Renal cortex interstitium (tissue), 15 donors: ENCODE results near the gene PLAAT3. TPM values are rescaled to one million over a fixed set of nuclear protein-coding genes. Genes with fewer than 3 reads are reported as not detected.
"Not testable (repeated sequence)": the region's sequence is repeated elsewhere in the genome, so short reads cannot be mapped to it uniquely, and the experiment has no call there.

ENCODE experiments used
- DNase-seq, 11 donors: peaks; one replicate each; pipeline ENCODE4 v3.0.0-alpha.2; 2013; ENCODE audit warnings: low read depth in 9 of 11, low spot score in 4 of 11; ENCODE audit errors: extremely low read depth in 1 of 11
- long read RNA-seq, 16 experiments: transcript quantifications; one replicate each; lab custom pipeline, GENCODE V29; 2026
- polyA plus RNA-seq, 3 donors: library from polyadenylated mRNA; unstranded; fragments of 120-200 nt; gene quantifications; one replicate each; pipeline ENCODE4 v1.2.1, GENCODE V29; 2013; ENCODE audit not compliant: insufficient read length in 3 of 3

Gene PLAAT3
- polyA plus RNA-seq = 10 to 100 TPM; 17.0 to 22.2 (median 19.5) TPM
- long read RNA-seq, donor 1, transcript PLA2G16-201 (4 exons, 2,594 nt) = major isoform, 6 of 10 reads
- long read RNA-seq, donor 1, partial matches to known transcripts = 0 of 10 reads
- long read RNA-seq, donor 1, other reads (novel, unspliced or antisense) = 0 of 10 reads
- long read RNA-seq, donor 2, transcript PLA2G16-203 (5 exons, 1,099 nt) = major isoform, 5 of 7 reads
- long read RNA-seq, donor 2, partial matches to known transcripts = 0 of 7 reads
- long read RNA-seq, donor 2, other reads (novel, unspliced or antisense) = 0 of 7 reads
- long read RNA-seq, donor 3, transcript PLA2G16-203 (5 exons, 1,099 nt) = major isoform, 7 of 11 reads
- long read RNA-seq, donor 3, partial matches to known transcripts = 0 of 11 reads
- long read RNA-seq, donor 3, other reads (novel, unspliced or antisense) = 0 of 11 reads
- long read RNA-seq, donor 4, partial matches to known transcripts = 0 of 4 reads
- long read RNA-seq, donor 4, other reads (novel, unspliced or antisense) = 0 of 4 reads
- long read RNA-seq, donor 5 = 0 reads
- long read RNA-seq, donor 6, transcript PLA2G16-203 (5 exons, 1,099 nt) = major isoform, 7 of 8 reads
- long read RNA-seq, donor 6, partial matches to known transcripts = 0 of 8 reads
- long read RNA-seq, donor 6, other reads (novel, unspliced or antisense) = 0 of 8 reads
- long read RNA-seq, donor 7, transcript PLA2G16-203 (5 exons, 1,099 nt) = major isoform, 16 of 25 reads
- long read RNA-seq, donor 7, transcript PLA2G16-201 (4 exons, 2,594 nt) = minor isoform, 9 of 25 reads
- long read RNA-seq, donor 7, partial matches to known transcripts = 0 of 25 reads
- long read RNA-seq, donor 7, other reads (novel, unspliced or antisense) = 0 of 25 reads
- long read RNA-seq, donor 8, transcript PLA2G16-201 (4 exons, 2,594 nt) = minor isoform, 6 of 15 reads
- long read RNA-seq, donor 8, transcript PLA2G16-203 (5 exons, 1,099 nt) = major isoform, 9 of 15 reads
- long read RNA-seq, donor 8, partial matches to known transcripts = 0 of 15 reads
- long read RNA-seq, donor 8, other reads (novel, unspliced or antisense) = 0 of 15 reads
- long read RNA-seq, donor 9, transcript PLA2G16-203 (5 exons, 1,099 nt) = major isoform, 7 of 11 reads
- long read RNA-seq, donor 9, partial matches to known transcripts = 0 of 11 reads
- long read RNA-seq, donor 9, other reads (novel, unspliced or antisense) = 0 of 11 reads
- long read RNA-seq, donor 10, transcript PLA2G16-203 (5 exons, 1,099 nt) = major isoform, 15 of 26 reads
- long read RNA-seq, donor 10, transcript PLA2G16-201 (4 exons, 2,594 nt) = minor isoform, 11 of 26 reads
- long read RNA-seq, donor 10, partial matches to known transcripts = 0 of 26 reads
- long read RNA-seq, donor 10, other reads (novel, unspliced or antisense) = 0 of 26 reads
- long read RNA-seq, donor 11, partial matches to known transcripts = 0 of 6 reads
- long read RNA-seq, donor 11, other reads (novel, unspliced or antisense) = 0 of 6 reads
- long read RNA-seq, donor 12, partial matches to known transcripts = 0 of 3 reads
- long read RNA-seq, donor 12, other reads (novel, unspliced or antisense) = 0 of 3 reads
- long read RNA-seq, donor 13 = 0 reads
- long read RNA-seq, donor 14, transcript PLA2G16-203 (5 exons, 1,099 nt) = major isoform, 5 of 8 reads
- long read RNA-seq, donor 14, partial matches to known transcripts = 0 of 8 reads
- long read RNA-seq, donor 14, other reads (novel, unspliced or antisense) = 0 of 8 reads
- long read RNA-seq, donor 15, transcript PLA2G16-201 (4 exons, 2,594 nt) = major isoform, 5 of 7 reads
- long read RNA-seq, donor 15, partial matches to known transcripts = 0 of 7 reads
- long read RNA-seq, donor 15, other reads (novel, unspliced or antisense) = 0 of 7 reads
- long read RNA-seq, donor 16, transcript PLA2G16-201 (4 exons, 2,594 nt) = major isoform, 16 of 29 reads
- long read RNA-seq, donor 16, transcript PLA2G16-203 (5 exons, 1,099 nt) = minor isoform, 13 of 29 reads
- long read RNA-seq, donor 16, partial matches to known transcripts = 0 of 29 reads
- long read RNA-seq, donor 16, other reads (novel, unspliced or antisense) = 0 of 29 reads

- peak in 4 of 11 donors; percentile 12 to 26 (median 18) for DNase-seq
Measured at GRCh38 chr11:63614136-63614671, at the start of gene PLAAT3. TSS of gene PLAAT3 (minus strand) at chr11:63614433. CDS start at chr11:63614014, 419 bp downstream.

GRCh38 chr11:63663809-63664208 is 49.6 kb upstream of the PLAAT3 start:
- no peak for DNase-seq

- DNase-seq = no peak
Measured at GRCh38 chr11:63660972-63661371, 46.7 kb upstream of the PLAAT3 start.

- no peak for DNase-seq
Measured at GRCh38 chr11:63652671-63653070, 38.4 kb upstream of the PLAAT3 start.

GRCh38 chr11:63643205-63643604 is 29.0 kb upstream of the PLAAT3 start:
- DNase-seq = no peak

- DNase-seq = no peak
Measured at GRCh38 chr11:63641727-63642126, 27.5 kb upstream of the PLAAT3 start.

GRCh38 chr11:63639199-63639832 is 25.1 kb upstream of the PLAAT3 start:
- no peak for DNase-seq

GRCh38 chr11:63638436-63638835 is 24.2 kb upstream of the PLAAT3 start:
- not testable (repeated sequence) for DNase-seq

GRCh38 chr11:63635762-63636465 is 21.7 kb upstream of the PLAAT3 start:
- peak in 7 of 11 donors; percentile 26 to 51 (median 48) for DNase-seq

- DNase-seq = no peak
Measured at GRCh38 chr11:63629426-63629825, 15.2 kb upstream of the PLAAT3 start.

- no peak for DNase-seq
Measured at GRCh38 chr11:63623513-63624140, 9.4 kb upstream of the PLAAT3 start.

GRCh38 chr11:63622323-63622722 is 8.1 kb upstream of the PLAAT3 start:
- DNase-seq = peak in 4 of 11 donors; percentile 12 to 53 (median 22)

GRCh38 chr11:63621071-63621470 is 6.8 kb upstream of the PLAAT3 start:
- no peak for DNase-seq

GRCh38 chr11:63619967-63620366 is 5.7 kb upstream of the PLAAT3 start:
- DNase-seq = no peak

GRCh38 chr11:63617686-63618085 is 3.5 kb upstream of the PLAAT3 start:
- not testable (repeated sequence) for DNase-seq

GRCh38 chr11:63616953-63617352 is 2.7 kb upstream of the PLAAT3 start:
- no peak for DNase-seq
